HepG2 (cell line): ENCODE data around the gene CPLX3. TPM values are rescaled to one million over a fixed set of nuclear protein-coding genes. Genes with fewer than 3 reads are reported as not detected.

Experiments used
- FOXM1 ChIP-seq: sonication (generic); formaldehyde crosslinking; IDR thresholded peaks from 2 replicates; pipeline ENCODE4 v1.5.0; 2020; ENCODE audit warnings: missing genetic modification reagents
- JDP2 ChIP-seq: sonication (generic); formaldehyde crosslinking; IDR thresholded peaks from 2 replicates; pipeline ENCODE4 v1.8.1; 2022; ENCODE audit warnings: missing genetic modification reagents, borderline replicate concordance
- NR2F1 ChIP-seq, 2 experiments: fragments of 450-650 bp in 1 of 2; formaldehyde crosslinking in 1 of 2; IDR thresholded peaks; 2 replicates each; pipeline versions ENCODE4 v1.5.0 to v1.6.1; 2016 to 2020; ENCODE audit warnings: mild to moderate bottlenecking in 1 of 2, missing compliant biosample characterization in 1 of 2, missing genetic modification reagents in 1 of 2, moderate library complexity in 1 of 2
- RBM22 ChIP-seq: fragments of 200-400 bp; formaldehyde crosslinking; optimal IDR thresholded peaks from 2 replicates; pipeline ENCODE3; 2017; ENCODE audit warnings: mild to moderate bottlenecking, low read length, moderate library complexity
- TAF15 ChIP-seq: fragments of 200-400 bp; formaldehyde crosslinking; IDR thresholded peaks from one replicate; pipeline ENCODE4 v1.6.1; 2018; ENCODE audit warnings: mild to moderate bottlenecking, low read depth, low read length; ENCODE audit not compliant: poor library complexity, severe bottlenecking
- ZBTB38 ChIP-seq: sonication (generic); formaldehyde crosslinking; IDR thresholded peaks from 2 replicates; pipeline ENCODE4 v1.5.1; 2020; ENCODE audit warnings: mild to moderate bottlenecking, missing genetic modification reagents
- ZBTB40 ChIP-seq, 2 experiments: fragments of 450-650 bp in 1 of 2; sonication (generic) in 1 of 2; formaldehyde crosslinking in 1 of 2; IDR thresholded peaks; 2 replicates each; pipeline versions ENCODE4 v1.6.1 to v1.8.0; 2016 to 2022; ENCODE audit warnings: antibody characterized with exemption in 1 of 2, mild to moderate bottlenecking in 1 of 2, missing genetic modification reagents in 1 of 2
- ZFX ChIP-seq: sonication (generic); formaldehyde crosslinking; IDR thresholded peaks from 2 replicates; pipeline ENCODE4 v1.4.0; 2020; ENCODE audit warnings: mild to moderate bottlenecking, low read depth, missing genetic modification reagents, moderate library complexity
- ZNF557 ChIP-seq: sonication (generic); formaldehyde crosslinking; IDR thresholded peaks from 2 replicates; pipeline ENCODE4 v1.4.0; 2020; ENCODE audit warnings: missing genetic modification reagents
- ZNF687 ChIP-seq: sonication (generic); formaldehyde crosslinking; IDR thresholded peaks from 2 replicates; pipeline ENCODE4 v1.5.1; 2020; ENCODE audit warnings: mild to moderate bottlenecking, missing genetic modification reagents, moderate library complexity
- polyA plus RNA-seq, 8 experiments: library from polyadenylated mRNA; depleted of rRNA in 3 of 8; stranded (reverse) in 7 of 8; unstranded in 1 of 8; fragments of >200 nt; fragmentation: Illumina TruSeq in 4 of 8; extraction: Trizol in 4 of 8; gene quantifications; 2 replicates each; pipeline versions ENCODE4 v1.2.1 to v1.2.3, GENCODE V29; 2011 to 2016; ENCODE audit warnings: low read depth in 4 of 8, missing spikeins in 1 of 8, mixed read lengths in 1 of 8; ENCODE audit not compliant: insufficient read depth in 1 of 8
- total RNA-seq, 5 experiments: library from RNA; depleted of rRNA; stranded (reverse); fragments of >200 nt; fragmentation: Illumina TruSeq; extraction: Trizol; gene quantifications; 2 replicates each; pipeline ENCODE4 v1.2.3, GENCODE V29; 2016; ENCODE audit warnings: low read depth in 1 of 5

Gene CPLX3
- total and polyA plus RNA-seq, 2 of the 13 experiments (the other 11 are each of a cell fraction or from before 2014, with no cell fraction given): not detected

GRCh38 chr15:74787251-74788041 lies 39.0 kb upstream of the CPLX3 start (continued):
- peak; percentile 34; the same call in 1 of the 2 replicates for TF ChIP-seq ZNF687 (CRISPR knock-in tag)
- TF ChIP-seq ZFX (CRISPR knock-in tag): 0 out of 2 replicates have a peak, but pooled peaks have one; percentile 26
- no peak for TF ChIP-seq ZNF557
- no peak for TF ChIP-seq FOXM1
- no peak for TF ChIP-seq NR2F1 (CRISPR knock-in tag; IDR thresholded peaks at IDR 0.05)
- TF ChIP-seq ZBTB40 (IDR thresholded peaks at IDR 0.05): no peak
- TF ChIP-seq ZBTB40 (CRISPR knock-in tag; IDR thresholded peaks at IDR 0.05): no peak
- peak; percentile 66; the same call in 1 of the 2 replicates for TF ChIP-seq ZBTB38 (CRISPR knock-in tag)
- no peak for TF ChIP-seq RBM22
- TF ChIP-seq TAF15: no peak
- TF ChIP-seq JDP2 (CRISPR knock-in tag): no peak
